GM21515 (cell line): ENCODE data around the gene PLD1.
"Not testable (repeated sequence)": the region's sequence is repeated elsewhere in the genome, so short reads cannot be mapped to it uniquely, and the experiment has no call there.

ENCODE experiments used
- ATAC-seq: cut with Tn5 transposase; IDR thresholded peaks from one replicate; pipeline ENCODE4 v1.9.1; 2021; ENCODE audit not compliant: unreplicated experiment

Gene PLD1

DNA sequence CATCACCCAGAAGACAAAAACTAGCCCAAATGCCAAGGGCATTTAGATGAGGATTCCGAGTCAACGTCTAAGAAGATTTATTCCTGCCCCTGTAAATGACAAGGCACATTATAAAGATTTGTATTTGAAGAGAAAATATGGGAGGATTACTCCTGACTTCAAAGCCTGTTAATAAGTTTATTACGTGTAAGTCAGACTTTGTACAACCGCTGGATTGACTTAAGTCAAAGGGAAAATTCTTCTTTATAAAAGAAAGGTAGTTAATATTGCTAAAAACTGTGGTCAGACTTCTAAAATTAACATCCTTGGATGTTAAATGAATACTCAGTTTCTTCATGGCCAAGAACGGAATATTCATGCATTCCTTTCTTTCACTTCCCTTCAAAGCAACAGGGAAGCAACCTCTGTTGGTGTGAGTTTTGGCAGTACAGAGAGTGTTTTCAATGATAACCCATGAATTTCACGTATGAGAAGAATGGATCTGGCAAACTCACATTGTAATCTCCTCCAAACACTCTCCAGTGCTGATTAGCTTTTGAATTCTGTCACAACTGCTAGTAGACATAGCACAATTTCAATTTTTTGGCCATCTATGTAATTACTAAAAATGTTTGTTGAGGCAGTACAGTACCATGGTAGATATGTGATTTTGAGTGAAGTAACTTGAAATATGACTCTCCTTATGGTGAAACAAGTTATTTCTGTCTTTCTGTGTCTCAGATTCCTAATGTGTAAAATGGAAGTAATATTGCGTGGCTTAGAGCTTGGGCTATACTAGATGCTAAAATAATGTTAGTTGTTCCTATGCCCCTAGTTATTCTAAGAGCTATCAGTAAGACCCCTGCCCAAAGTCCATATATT is 62.0 kb downstream of the PLD1 start:
- no peak for ATAC-seq

- no peak for ATAC-seq
Measured at GRCh38 chr3:171747223-171747920, 62.9 kb downstream of the PLD1 start.

GRCh38 chr3:171746320-171747222 is 63.7 kb downstream of the PLD1 start:
- ATAC-seq = not testable (repeated sequence)

DNA sequence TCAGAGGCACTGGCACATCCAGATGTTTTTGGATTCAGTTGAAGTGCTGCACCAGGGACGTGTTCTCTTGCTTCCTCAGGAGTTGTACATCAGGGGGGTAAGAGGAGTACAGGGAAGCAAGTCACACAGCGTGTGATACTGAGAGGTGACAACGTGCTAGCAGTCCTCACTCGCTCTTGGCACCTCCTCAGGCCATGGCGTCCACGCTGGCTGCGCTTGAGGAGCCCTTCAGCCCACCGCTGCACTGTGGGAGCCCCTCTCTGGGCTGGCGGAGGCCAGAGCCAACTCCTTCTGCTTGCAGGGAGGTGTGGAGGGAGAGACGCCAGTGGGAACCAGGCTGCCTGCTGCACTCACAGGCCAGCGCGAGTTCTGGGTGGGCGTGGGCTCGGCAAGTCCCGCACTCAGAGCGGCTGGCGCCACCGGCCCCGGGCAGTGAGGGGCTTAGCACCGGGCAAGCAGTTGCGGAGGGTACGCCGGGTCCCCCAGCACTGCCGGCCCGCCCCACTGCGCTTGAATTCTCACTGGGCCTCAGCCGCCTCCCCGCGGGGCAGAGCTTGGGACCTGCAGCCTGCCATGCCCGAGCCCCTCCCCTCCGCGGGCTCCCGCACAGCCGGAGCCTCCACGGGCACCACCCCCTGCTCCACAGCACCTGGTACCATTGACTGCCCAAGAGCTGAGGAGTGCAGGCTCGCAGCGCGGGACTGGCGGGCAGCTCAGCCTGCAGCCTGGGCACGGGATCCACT is 64.5 kb downstream of the PLD1 start:
- no peak for ATAC-seq

DNA sequence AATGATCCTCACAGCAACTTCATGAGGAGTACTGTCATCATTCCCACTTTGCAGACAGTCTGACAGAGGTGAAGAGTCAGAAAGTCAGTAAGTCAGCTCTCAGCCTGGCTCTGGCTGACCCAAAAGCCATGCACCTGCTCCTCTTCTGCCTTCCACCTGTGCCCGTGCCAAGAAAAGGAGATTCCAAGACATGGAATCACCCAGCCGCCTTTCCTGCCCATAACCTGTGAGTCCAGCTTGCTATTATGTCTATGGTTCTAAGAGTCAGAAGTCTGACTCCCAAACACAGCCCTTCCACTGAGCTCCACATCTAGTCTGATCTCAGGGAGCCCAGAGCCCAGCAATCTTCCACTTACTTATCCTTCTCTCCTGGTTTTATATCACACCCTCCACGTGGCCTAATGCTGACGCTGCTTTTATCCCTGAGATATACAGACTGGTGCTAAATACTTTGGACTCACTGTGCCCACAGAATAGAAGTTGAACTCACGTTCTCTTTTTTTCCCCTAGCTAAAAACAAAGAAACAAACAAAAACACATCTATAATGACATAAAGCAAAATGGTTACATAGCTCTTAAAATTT is 66.0 kb downstream of the PLD1 start:
- ATAC-seq = no peak

DNA sequence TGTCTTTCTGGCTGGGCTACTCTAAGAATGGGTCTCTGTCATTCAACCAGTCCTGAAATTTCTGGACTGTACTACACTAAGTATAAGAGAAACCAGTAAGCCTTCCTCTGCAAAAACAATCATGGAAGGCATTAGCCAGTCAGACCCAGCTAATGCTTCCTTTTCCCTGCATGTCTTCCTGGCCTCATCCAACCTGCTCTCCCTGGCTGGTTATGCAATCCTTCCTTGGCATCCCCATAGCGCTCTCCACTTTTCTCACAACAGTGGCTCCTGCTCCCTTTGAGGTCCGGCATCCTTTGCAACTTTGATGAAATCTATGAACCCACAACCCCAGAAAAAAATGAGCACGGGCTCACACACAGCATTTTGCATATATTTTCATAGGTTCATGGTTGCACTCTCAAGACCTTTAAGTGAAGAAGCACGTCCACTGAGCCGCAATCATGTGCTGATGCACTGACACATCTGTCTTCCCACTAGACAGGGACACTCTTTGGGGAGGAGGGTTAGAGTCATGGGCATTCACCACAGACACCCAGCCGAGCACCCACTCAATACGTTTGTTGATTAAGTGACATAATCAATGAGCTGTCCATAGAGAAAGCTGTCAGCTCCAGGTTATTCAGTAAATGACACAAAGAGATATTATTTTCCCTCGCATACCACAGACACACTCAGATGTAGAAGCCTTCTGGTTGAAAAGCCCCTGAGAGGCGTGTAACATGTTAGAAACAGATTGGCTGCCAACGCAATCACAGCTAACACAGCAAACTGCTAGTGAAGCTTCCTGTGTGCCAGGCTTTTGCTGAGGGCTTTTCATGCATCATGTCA is 66.7 kb downstream of the PLD1 start:
- no peak for ATAC-seq

DNA sequence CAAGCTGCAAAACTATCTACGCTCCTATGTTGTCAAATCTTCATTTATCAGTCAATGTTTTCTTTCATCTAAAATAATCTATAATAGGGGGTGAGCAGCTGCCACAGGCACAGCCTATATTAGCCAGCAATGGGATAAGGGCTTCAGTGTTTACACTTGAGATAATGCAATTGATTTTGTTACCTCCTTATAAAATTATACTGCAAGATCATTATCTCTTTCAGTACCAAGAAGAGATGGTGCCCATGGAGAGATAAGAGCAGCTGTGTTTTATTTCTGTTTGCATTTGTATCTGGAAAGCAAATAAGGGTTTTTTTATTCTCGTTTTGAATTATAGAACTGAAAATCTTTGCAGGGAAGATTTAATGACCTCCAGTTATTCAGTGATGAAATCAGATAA is 68.9 kb downstream of the PLD1 start:
- ATAC-seq = no peak

GRCh38 chr3:171736556-171736955 is 73.7 kb downstream of the PLD1 start:
- ATAC-seq = no peak

- no peak for ATAC-seq
Measured at GRCh38 chr3:171733561-171733960, 76.7 kb downstream of the PLD1 start.

- no peak for ATAC-seq
Measured at GRCh38 chr3:171732756-171733155, 77.5 kb downstream of the PLD1 start.

DNA sequence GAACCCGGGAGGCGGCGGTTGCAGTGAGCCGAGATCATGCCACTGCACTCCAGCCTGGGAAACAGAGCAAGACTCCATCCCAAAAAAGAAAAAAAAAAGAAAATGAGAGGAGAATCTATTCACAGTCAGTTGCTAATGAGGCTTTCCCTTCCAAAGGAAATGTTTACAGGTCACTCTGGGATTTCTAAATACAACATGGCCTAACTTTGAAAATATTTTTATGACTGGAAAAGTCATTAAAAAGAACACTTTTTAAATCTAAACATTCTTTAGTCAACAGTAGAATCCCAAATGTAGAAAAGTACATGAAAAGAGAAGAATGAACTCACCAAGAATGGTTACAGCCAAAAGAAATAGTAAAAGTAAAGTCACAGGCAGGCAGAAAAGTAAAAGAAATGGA is 78.6 kb downstream of the PLD1 start:
- no peak for ATAC-seq

DNA sequence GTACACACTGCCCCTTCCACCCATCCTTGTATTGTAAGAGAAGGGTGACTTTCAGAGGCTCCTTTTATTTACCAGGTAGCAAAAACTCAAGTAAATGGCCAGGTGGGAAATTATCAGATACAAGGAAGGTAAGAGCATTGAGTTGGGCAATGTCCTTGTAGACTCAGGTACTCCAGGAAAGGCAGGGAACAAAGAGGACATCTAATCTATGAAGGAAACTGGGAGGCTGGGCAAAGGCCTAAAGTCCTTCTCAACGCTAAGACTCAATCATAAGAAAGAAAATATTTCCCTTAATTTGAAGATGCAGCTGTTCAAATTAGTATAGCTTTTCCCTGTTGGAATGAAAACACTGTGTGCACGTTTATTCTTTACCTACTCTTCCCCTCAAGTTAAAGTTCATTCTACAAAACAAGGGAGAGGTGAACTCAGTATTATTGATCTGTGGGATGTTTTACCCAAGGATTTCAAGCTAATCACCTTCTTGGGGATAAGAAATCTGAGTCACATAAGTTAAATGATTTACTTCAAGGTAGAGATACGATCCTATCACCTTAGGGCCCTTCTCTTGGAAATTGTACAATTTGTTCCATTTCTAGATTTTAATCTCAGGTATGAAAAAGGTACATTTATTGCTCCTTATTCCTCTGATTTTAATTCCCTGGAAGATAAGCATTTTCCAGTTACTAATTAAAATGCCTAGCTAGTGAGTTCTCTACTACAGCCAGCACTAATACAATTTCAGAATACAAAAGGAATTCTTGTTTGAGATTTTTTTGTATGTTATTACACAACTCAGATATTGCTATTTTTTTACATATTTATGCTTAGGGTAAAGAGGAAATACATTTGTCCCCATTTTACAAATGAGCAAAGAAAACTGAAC is 80.6 kb downstream of the PLD1 start:
- ATAC-seq = no peak

GRCh38 chr3:171727288-171727687 is 83.0 kb downstream of the PLD1 start:
- no peak for ATAC-seq

DNA sequence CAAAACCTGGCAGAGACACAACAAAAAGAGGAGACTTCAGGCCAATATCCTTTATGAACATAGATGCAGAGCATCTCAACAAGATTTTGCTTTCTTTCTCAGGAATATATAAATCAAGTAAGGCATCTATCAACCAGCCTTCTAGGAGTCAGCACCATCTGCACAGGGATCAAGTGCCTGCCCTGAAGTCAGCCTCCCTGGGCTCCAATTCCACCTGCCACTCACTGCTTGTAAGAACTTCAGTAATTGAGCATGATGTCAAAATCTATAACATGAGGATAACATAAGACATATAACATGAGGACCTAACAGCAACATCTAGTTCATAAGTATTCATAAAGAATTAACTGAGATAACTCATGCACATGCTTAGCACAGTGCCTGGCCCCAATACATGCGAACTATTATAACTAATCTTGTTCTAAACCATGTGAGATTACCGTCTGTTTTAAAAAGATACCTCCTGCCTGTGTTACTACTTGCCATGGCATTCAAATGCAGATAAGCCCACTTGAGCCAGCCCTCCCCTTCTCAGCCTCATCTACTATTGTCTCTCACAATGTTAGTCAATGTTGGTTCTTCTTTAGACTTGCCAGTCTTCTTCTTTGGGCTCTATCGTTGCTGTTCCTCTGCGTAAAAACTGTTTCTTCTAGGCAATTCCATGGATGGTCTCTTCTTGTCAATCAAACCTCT is 91.6 kb downstream of the PLD1 start:
- no peak for ATAC-seq

GRCh38 chr3:171715155-171715554 is 95.1 kb downstream of the PLD1 start:
- ATAC-seq = no peak

GRCh38 chr3:171712171-171712938 is 97.9 kb downstream of the PLD1 start:
- ATAC-seq = no peak
